ENCODE data around the gene C2orf42. TPM values are rescaled to one million over a fixed set of nuclear protein-coding genes. Genes with fewer than 3 reads are reported as not detected.

Gene C2orf42
- total RNA-seq, 4 donors from 2014 or later: 6.3 to 10.1 (median 7.3) TPM

DNA sequence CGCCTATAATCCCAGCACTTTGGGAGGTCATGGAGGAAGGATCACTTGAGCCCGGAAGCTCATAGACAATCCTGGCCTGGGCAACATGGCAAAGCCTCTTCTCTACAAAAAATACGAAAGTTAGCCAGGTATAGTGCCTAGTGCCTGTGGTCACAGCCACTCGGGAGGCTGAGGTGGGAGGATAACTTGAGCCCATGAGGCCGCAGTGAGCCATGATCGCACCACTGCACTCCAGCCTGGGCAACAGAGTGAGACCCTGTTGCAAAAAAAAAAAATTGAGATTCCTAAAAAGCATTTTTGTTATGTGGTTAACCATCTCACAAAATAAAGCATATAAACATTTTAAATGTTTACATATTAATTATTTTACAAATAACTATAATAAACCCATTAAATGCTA is 89.6 kb downstream of the C2orf42 start:
- Histone ChIP-seq H3K4me1 (peaks cover 0 to 15% of the 10 kb centered on the region in 2 donors), H3K27me3 (no peaks in the 10 kb centered on the region), H3K9me3 (no peaks in the 10 kb centered on the region), H3K27ac (no peak overlapping the region), H3K4me3 (no peak overlapping the region), H3K36me3 (no peaks in the 10 kb centered on the region)
- no peak for TF ChIP-seq POLR2A (IDR thresholded peaks at IDR 0.05)
- TF ChIP-seq, protein P1, sequence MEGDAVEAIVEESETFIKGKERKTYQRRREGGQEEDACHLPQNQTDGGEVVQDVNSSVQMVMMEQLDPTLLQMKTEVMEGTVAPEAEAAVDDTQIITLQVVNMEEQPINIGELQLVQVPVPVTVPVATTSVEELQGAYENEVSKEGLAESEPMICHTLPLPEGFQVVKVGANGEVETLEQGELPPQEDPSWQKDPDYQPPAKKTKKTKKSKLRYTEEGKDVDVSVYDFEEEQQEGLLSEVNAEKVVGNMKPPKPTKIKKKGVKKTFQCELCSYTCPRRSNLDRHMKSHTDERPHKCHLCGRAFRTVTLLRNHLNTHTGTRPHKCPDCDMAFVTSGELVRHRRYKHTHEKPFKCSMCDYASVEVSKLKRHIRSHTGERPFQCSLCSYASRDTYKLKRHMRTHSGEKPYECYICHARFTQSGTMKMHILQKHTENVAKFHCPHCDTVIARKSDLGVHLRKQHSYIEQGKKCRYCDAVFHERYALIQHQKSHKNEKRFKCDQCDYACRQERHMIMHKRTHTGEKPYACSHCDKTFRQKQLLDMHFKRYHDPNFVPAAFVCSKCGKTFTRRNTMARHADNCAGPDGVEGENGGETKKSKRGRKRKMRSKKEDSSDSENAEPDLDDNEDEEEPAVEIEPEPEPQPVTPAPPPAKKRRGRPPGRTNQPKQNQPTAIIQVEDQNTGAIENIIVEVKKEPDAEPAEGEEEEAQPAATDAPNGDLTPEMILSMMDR (IDR thresholded peaks at IDR 0.05 in 4 of 5, conservative IDR thresholded peaks at IDR 0.05 in 1 of 5): no peak
- no peak for ATAC-seq
- intact Hi-C loops (cut with DNase I; ENCODE audit: low total_unique reads) (no loop called here), in situ Hi-C loops (cut with MboI; ENCODE audit: low sequenced_read_pairs in 4 of 4) (no loop called here)
- no peak for DNase-seq

Other genes with a start within 250 kb of the C2orf42 start
- gene ASPRV1, start 229.4 kb downstream of the C2orf42 start, total RNA-seq: 1 to 10 TPM in 1 of 4 donors, under 1 TPM in 3; 0.39 to 3.1 (median 0.61) TPM
- gene PCBP1, start 103.5 kb downstream of the C2orf42 start, total RNA-seq: 100 to 1,000 TPM; 178 to 296 (median 262) TPM
- 10 to 100 TPM; 20.2 to 54.8 (median 26.6) TPM for gene TIA1, start 57.6 kb upstream of the C2orf42 start, total RNA-seq
- 10 to 100 TPM; 28.2 to 35.6 (median 30.2) TPM for gene PCYOX1, start 67.1 kb upstream of the C2orf42 start, total RNA-seq
- gene SNRPG, start 102.7 kb upstream of the C2orf42 start, total RNA-seq: 100 to 1,000 TPM in 3 of 4 donors, 10 to 100 TPM in 1; 77.0 to 110 (median 106) TPM
- 10 to 100 TPM; 12.7 to 23.7 (median 17.7) TPM for gene FAM136A, start 111.0 kb upstream of the C2orf42 start, total RNA-seq

All from gastrocnemius medialis (tissue), 4 donors.